ENCODE data around the gene CCL20. TPM values are rescaled to one million over a fixed set of nuclear protein-coding genes. Genes with fewer than 3 reads are reported as not detected.
"Not testable (repeated sequence)": the region's sequence is repeated elsewhere in the genome, so short reads cannot be mapped to it uniquely, and the experiment has no call there.

The CCL20 gene
- total and polyA plus RNA-seq, 2 donors (not counting 3 experiments of a cell fraction or from before 2014, with no cell fraction given), result 0.32 TPM; not detected in 1

DNA sequence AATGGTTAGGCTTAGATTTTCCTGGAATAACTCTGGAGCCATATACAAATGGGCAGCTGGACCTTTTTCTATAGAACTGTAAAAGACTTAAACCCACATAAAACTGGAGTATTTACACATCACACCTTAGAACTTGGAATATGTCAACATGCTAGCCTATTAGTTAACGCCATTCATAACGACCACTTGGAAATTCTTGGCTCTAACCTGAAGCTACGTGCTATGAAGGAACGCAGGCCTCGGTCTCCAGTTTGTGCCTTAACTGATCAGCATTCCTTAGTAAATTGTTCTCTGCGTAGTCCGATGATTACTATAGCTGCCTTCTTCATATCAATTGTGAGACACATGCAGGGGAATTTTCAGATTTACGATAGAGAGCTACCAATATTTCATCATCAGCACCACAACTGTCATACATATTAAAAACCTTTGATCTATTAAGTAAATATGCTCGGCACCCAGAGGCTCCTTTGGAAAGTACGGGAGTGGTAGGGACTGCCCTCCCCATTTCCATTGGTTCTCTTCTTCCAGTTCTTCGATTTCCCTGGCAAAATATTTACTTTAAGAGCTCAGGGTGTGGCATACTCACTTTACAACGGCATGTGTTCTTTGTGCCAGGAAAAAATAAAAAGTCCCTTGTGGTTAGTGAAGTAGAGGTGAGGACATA is 17.5 kb upstream of the CCL20 start:
- no peaks in the 10 kb centered on the region for H3K9me1 ChIP-seq (replicated peaks; ENCODE audit: control insufficient read depth, extremely low read depth, insufficient read depth, low read length)
- no peaks in the 10 kb centered on the region for H3K36me3 ChIP-seq (ENCODE audit: control insufficient read depth in 2 of 2, extremely low read depth in 1 of 2, insufficient read depth in 2 of 2, low read length in 2 of 2)
- ChIA-PET POLR2A (interaction anchor here (0.6 kb wide), 1 partner anchor 10 kb away, joined by 8 read pairs; no protein-coding TSS in a partner anchor), CTCF (interaction anchor here (1.3 kb wide), 1 partner anchor 30 kb away, joined by 4 read pairs; no protein-coding TSS in a partner anchor)
- no peaks in the 10 kb centered on the region for H3K79me2 ChIP-seq (ENCODE audit: control insufficient read depth, insufficient read depth, low read length)
- intact Hi-C loops (cut with micrococcal nuclease), result no loop called here
- no peaks in the 10 kb centered on the region for H3K4me1 ChIP-seq (ENCODE audit: control insufficient read depth, extremely low read depth, insufficient read depth, low read length)
- H3K4me2 ChIP-seq (ENCODE audit: insufficient read depth, low read length), result no peak overlapping the region
- peak overlapping the region; percentile 18 for H2AFZ ChIP-seq (ENCODE audit: low read depth, low read length)
- H3K4me3 ChIP-seq (replicated peaks in 1 of 3; ENCODE audit: insufficient read depth in 1 of 3, low read depth in 1 of 3, low read length in 3 of 3), result no peak overlapping the region
- H3K27ac ChIP-seq (ENCODE audit: insufficient read depth, low read depth, low read length), result no peak overlapping the region
- no peak for TF ChIP-seq EZH2 (IDR thresholded peaks at IDR 0.05; ENCODE audit: borderline replicate concordance, low read depth, low read length, severe bottlenecking)
- no peak for TF ChIP-seq POLR2A (IDR thresholded peaks at IDR 0.05; ENCODE audit: low read depth, low read length)
- no peak for TF ChIP-seq POLR2AphosphoS5 (IDR thresholded peaks at IDR 0.05; ENCODE audit: insufficient read depth, low read depth, low read length)
- TF ChIP-seq GATA2 (IDR thresholded peaks at IDR 0.05; ENCODE audit: insufficient read depth, insufficient read length, low read depth, low read length), result no peak
- TF ChIP-seq FOS (IDR thresholded peaks at IDR 0.05; ENCODE audit: borderline replicate concordance, insufficient read depth, low read length), result no peak
- no peak for TF ChIP-seq JUN (IDR thresholded peaks at IDR 0.05; ENCODE audit: borderline replicate concordance, insufficient read depth, insufficient read length, low read depth)
- no peak for TF ChIP-seq MAX (IDR thresholded peaks at IDR 0.05; ENCODE audit: insufficient read depth, insufficient read length)
- no peak for TF ChIP-seq MYC (IDR thresholded peaks at IDR 0.05; ENCODE audit: low read depth, low read length)
- TF ChIP-seq, protein P1, sequence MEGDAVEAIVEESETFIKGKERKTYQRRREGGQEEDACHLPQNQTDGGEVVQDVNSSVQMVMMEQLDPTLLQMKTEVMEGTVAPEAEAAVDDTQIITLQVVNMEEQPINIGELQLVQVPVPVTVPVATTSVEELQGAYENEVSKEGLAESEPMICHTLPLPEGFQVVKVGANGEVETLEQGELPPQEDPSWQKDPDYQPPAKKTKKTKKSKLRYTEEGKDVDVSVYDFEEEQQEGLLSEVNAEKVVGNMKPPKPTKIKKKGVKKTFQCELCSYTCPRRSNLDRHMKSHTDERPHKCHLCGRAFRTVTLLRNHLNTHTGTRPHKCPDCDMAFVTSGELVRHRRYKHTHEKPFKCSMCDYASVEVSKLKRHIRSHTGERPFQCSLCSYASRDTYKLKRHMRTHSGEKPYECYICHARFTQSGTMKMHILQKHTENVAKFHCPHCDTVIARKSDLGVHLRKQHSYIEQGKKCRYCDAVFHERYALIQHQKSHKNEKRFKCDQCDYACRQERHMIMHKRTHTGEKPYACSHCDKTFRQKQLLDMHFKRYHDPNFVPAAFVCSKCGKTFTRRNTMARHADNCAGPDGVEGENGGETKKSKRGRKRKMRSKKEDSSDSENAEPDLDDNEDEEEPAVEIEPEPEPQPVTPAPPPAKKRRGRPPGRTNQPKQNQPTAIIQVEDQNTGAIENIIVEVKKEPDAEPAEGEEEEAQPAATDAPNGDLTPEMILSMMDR (IDR thresholded peaks at IDR 0.05; ENCODE audit: extremely low read depth in 1 of 2, insufficient read depth in 1 of 2, low read depth in 1 of 2, low read length in 2 of 2), result no peak
- no peak overlapping the region for H3K9ac ChIP-seq (replicated peaks; ENCODE audit: extremely low read depth, insufficient read depth, low read length)
- dilution Hi-C loops (cut with MboI; ENCODE audit: extremely low pct_ligation_motif_present, low sequenced_read_pairs), result no loop called here
- no peaks in the 10 kb centered on the region for H3K27me3 ChIP-seq (ENCODE audit: control insufficient read depth in 2 of 2, insufficient read depth in 2 of 2, low read length in 2 of 2)
- no TSS peak for BruUV-seq (replicated peaks)
- H3K9me3 ChIP-seq (replicated peaks; ENCODE audit: control insufficient read depth, insufficient read depth, low read length), result no peaks in the 10 kb centered on the region
- H4K20me1 ChIP-seq (replicated peaks; ENCODE audit: control insufficient read depth, extremely low read depth, insufficient read depth, low read length), result no peaks in the 10 kb centered on the region
- DNase-seq (ENCODE audit: low read depth, low spot score) (no peak), FAIRE-seq (no peak)

GRCh38 chr2:227796768-227797167 is 16.9 kb upstream of the CCL20 start:
- H3K9me3 ChIP-seq (replicated peaks; ENCODE audit: control insufficient read depth, insufficient read depth, low read length); H3K4me3 ChIP-seq (replicated peaks in 1 of 3; ENCODE audit: insufficient read depth in 1 of 3, low read depth in 1 of 3, low read length in 3 of 3); dilution Hi-C loops (cut with MboI; ENCODE audit: extremely low pct_ligation_motif_present, low sequenced_read_pairs); H3K9me1 ChIP-seq (replicated peaks; ENCODE audit: control insufficient read depth, extremely low read depth, insufficient read depth, low read length); intact Hi-C loops (cut with micrococcal nuclease); H3K79me2 ChIP-seq (ENCODE audit: control insufficient read depth, insufficient read depth, low read length); H3K9ac ChIP-seq (replicated peaks; ENCODE audit: extremely low read depth, insufficient read depth, low read length); FAIRE-seq; BruUV-seq (replicated peaks); H3K27me3 ChIP-seq (ENCODE audit: control insufficient read depth in 2 of 2, insufficient read depth in 2 of 2, low read length in 2 of 2); DNase-seq (ENCODE audit: low read depth, low spot score); H3K36me3 ChIP-seq (ENCODE audit: control insufficient read depth in 2 of 2, extremely low read depth in 1 of 2, insufficient read depth in 2 of 2, low read length in 2 of 2); H4K20me1 ChIP-seq (replicated peaks; ENCODE audit: control insufficient read depth, extremely low read depth, insufficient read depth, low read length); H3K27ac ChIP-seq (ENCODE audit: insufficient read depth, low read depth, low read length); H3K4me1 ChIP-seq (ENCODE audit: control insufficient read depth, extremely low read depth, insufficient read depth, low read length); H3K4me2 ChIP-seq (ENCODE audit: insufficient read depth, low read length): not testable (repeated sequence)
- ChIA-PET POLR2A (interaction anchor here (0.6 kb wide), 1 partner anchor 9 kb away, joined by 8 read pairs; no protein-coding TSS in a partner anchor), CTCF (interaction anchor here (1.3 kb wide), 1 partner anchor 30 kb away, joined by 4 read pairs; no protein-coding TSS in a partner anchor)
- peak overlapping the region; percentile 18 for H2AFZ ChIP-seq (ENCODE audit: low read depth, low read length)
